ENCODE results near the gene ZC3H8. TPM values are rescaled to one million over a fixed set of nuclear protein-coding genes. Genes with fewer than 3 reads are reported as not detected.

Gene ZC3H8
- total RNA-seq, 1 experiment from 2014 or later: 13.1 TPM

GRCh38 chr2:112181571-112182290 lies 73.1 kb downstream of the ZC3H8 start:
- Histone ChIP-seq H3K4me1 (ENCODE audit: insufficient read depth, low read length) (no peaks in the 10 kb centered on the region), H3K27ac (ENCODE audit: low read length) (no peak overlapping the region), H3K4me2 (ENCODE audit: low read length) (no peak overlapping the region), H3F3A (ENCODE audit: low read length, unreplicated experiment) (no peaks in the 10 kb centered on the region), H3K36me3 (ENCODE audit: low read depth, low read length) (no peaks in the 10 kb centered on the region), H3K4me3 (ENCODE audit: low read length) (no peak overlapping the region), H3K9me3 (ENCODE audit: low read length) (no peaks in the 10 kb centered on the region), H3K9ac (ENCODE audit: low read length) (no peak overlapping the region), H3K27me3 (ENCODE audit: low read length) (no peaks in the 10 kb centered on the region), H3K9me2 (replicated peaks; ENCODE audit: low read length) (no peaks in the 10 kb centered on the region), H3K79me2 (ENCODE audit: low read length) (no peaks in the 10 kb centered on the region), H4K20me1 (ENCODE audit: low read length) (no peaks in the 10 kb centered on the region), H2AFZ (ENCODE audit: low read length) (no peak overlapping the region)
- CTCF ChIA-PET: no interaction called here
- no TSS peak for BruUV-seq (replicated peaks)
- no peak for DNase-seq
- POLR2A ChIA-PET (ENCODE audit: unreplicated experiment): no interaction called here
- intact Hi-C loops (cut with micrococcal nuclease): no loop called here
- ATAC-seq: no peak
- TF ChIP-seq EZH2phosphoT487 (IDR thresholded peaks at IDR 0.05; ENCODE audit: borderline replicate concordance, low read length) (no peak), EZH2 (IDR thresholded peaks at IDR 0.05; ENCODE audit: low read length, unreplicated experiment) (no peak), CTCF (conservative IDR thresholded peaks at IDR 0.05; ENCODE audit: low read depth, low read length) (no peak)

- no peaks in the 10 kb centered on the region for H3K9me2 ChIP-seq (replicated peaks; ENCODE audit: low read length)
- H3K27ac ChIP-seq (ENCODE audit: low read length): no peak overlapping the region
- POLR2A ChIA-PET (ENCODE audit: unreplicated experiment): no interaction called here
- no peaks in the 10 kb centered on the region for H3K4me1 ChIP-seq (ENCODE audit: insufficient read depth, low read length)
- H3K4me3 ChIP-seq (ENCODE audit: low read length): no peak overlapping the region
- H3K4me2 ChIP-seq (ENCODE audit: low read length): no peak overlapping the region
- intact Hi-C loops (cut with micrococcal nuclease): no loop called here
- CTCF ChIA-PET: no interaction called here
- H3K79me2 ChIP-seq (ENCODE audit: low read length): no peaks in the 10 kb centered on the region
- no peaks in the 10 kb centered on the region for H3K36me3 ChIP-seq (ENCODE audit: low read depth, low read length)
- TF ChIP-seq CTCF (conservative IDR thresholded peaks at IDR 0.05; ENCODE audit: low read depth, low read length) (no peak), EZH2phosphoT487 (IDR thresholded peaks at IDR 0.05; ENCODE audit: borderline replicate concordance, low read length) (no peak), EZH2 (IDR thresholded peaks at IDR 0.05; ENCODE audit: low read length, unreplicated experiment) (no peak)
- DNase-seq (no peak), ATAC-seq (no peak)
- H2AFZ ChIP-seq (ENCODE audit: low read length): no peak overlapping the region
- H4K20me1 ChIP-seq (ENCODE audit: low read length): no peaks in the 10 kb centered on the region
- no peaks in the 10 kb centered on the region for H3F3A ChIP-seq (ENCODE audit: low read length, unreplicated experiment)
- no peaks in the 10 kb centered on the region for H3K27me3 ChIP-seq (ENCODE audit: low read length)
- no peak overlapping the region for H3K9ac ChIP-seq (ENCODE audit: low read length)
- BruUV-seq (replicated peaks): no TSS peak
- no peaks in the 10 kb centered on the region for H3K9me3 ChIP-seq (ENCODE audit: low read length)
These were observed 78.8 kb downstream of the ZC3H8 start for GRCh38 chr2:112175958-112176573.

- ChIA-PET CTCF (no interaction called here), POLR2A (ENCODE audit: unreplicated experiment) (no interaction called here)
- Histone ChIP-seq H3K9me3 (ENCODE audit: low read length) (no peaks in the 10 kb centered on the region), H3K9me2 (replicated peaks; ENCODE audit: low read length) (no peaks in the 10 kb centered on the region), H3F3A (ENCODE audit: low read length, unreplicated experiment) (no peaks in the 10 kb centered on the region), H3K27me3 (ENCODE audit: low read length) (no peaks in the 10 kb centered on the region), H2AFZ (ENCODE audit: low read length) (no peak overlapping the region), H3K4me3 (ENCODE audit: low read length) (no peak overlapping the region), H3K79me2 (ENCODE audit: low read length) (no peaks in the 10 kb centered on the region), H3K36me3 (ENCODE audit: low read depth, low read length) (no peaks in the 10 kb centered on the region), H4K20me1 (ENCODE audit: low read length) (no peaks in the 10 kb centered on the region), H3K27ac (ENCODE audit: low read length) (no peak overlapping the region), H3K4me2 (ENCODE audit: low read length) (no peak overlapping the region), H3K4me1 (ENCODE audit: insufficient read depth, low read length) (no peaks in the 10 kb centered on the region), H3K9ac (ENCODE audit: low read length) (no peak overlapping the region)
- no TSS peak for BruUV-seq (replicated peaks)
- no peak for DNase-seq
- intact Hi-C loops (cut with micrococcal nuclease): no loop called here
- TF ChIP-seq EZH2 (IDR thresholded peaks at IDR 0.05; ENCODE audit: low read length, unreplicated experiment) (no peak), CTCF (conservative IDR thresholded peaks at IDR 0.05; ENCODE audit: low read depth, low read length) (no peak), EZH2phosphoT487 (IDR thresholded peaks at IDR 0.05; ENCODE audit: borderline replicate concordance, low read length) (no peak)
- no peak for ATAC-seq
These were observed 79.5 kb downstream of the ZC3H8 start for GRCh38 chr2:112175333-112175732.
